ENCODE results near the gene HK1.

DNA sequence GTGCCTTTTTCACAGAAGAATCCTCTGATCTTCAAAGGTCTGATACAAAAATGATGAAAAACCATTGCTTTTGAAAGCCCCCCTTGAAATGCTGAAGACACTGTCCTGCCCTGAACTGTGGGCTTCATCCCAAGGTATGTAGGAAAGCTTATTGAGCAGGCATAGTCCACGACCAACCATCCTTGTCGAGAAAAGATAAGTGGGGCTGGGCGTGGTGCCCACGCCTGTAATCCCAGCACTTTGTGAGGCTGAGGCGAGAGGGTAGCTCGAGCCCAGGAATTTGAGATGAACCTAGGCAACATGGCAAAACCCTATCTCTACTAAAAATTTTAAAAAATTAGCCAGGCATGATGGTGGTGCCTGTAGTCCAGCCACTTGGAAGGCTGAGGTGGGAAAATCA is 112.9 kb downstream of the HK1 start:
- TF ChIP-seq POLR2A (IDR thresholded peaks at IDR 0.05): no peak
- TF ChIP-seq, protein P1, sequence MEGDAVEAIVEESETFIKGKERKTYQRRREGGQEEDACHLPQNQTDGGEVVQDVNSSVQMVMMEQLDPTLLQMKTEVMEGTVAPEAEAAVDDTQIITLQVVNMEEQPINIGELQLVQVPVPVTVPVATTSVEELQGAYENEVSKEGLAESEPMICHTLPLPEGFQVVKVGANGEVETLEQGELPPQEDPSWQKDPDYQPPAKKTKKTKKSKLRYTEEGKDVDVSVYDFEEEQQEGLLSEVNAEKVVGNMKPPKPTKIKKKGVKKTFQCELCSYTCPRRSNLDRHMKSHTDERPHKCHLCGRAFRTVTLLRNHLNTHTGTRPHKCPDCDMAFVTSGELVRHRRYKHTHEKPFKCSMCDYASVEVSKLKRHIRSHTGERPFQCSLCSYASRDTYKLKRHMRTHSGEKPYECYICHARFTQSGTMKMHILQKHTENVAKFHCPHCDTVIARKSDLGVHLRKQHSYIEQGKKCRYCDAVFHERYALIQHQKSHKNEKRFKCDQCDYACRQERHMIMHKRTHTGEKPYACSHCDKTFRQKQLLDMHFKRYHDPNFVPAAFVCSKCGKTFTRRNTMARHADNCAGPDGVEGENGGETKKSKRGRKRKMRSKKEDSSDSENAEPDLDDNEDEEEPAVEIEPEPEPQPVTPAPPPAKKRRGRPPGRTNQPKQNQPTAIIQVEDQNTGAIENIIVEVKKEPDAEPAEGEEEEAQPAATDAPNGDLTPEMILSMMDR (IDR thresholded peaks at IDR 0.05): no peak
